ENCODE data around the gene CTBP2.

Gene CTBP2

GRCh38 chr10:124957404-124957947 lies 202.9 kb downstream of the CTBP2 start:
- Histone ChIP-seq H3K27ac (no peak overlapping the region), H3K9me3 (ENCODE audit: severe bottlenecking) (no peaks in the 10 kb centered on the region), H3K27me3 (ENCODE audit: insufficient read depth, low read depth, severe bottlenecking) (no peaks in the 10 kb centered on the region), H3K36me3 (peaks cover 4% of the 10 kb centered on the region), H3K4me3 (ENCODE audit: low read depth, low read length) (no peak overlapping the region)
- no peak for TF ChIP-seq CTCF (IDR thresholded peaks at IDR 0.05; ENCODE audit: low read depth, low read length)
- no peak for DNase-seq

- no peak for DNase-seq
- H3K9me3 ChIP-seq (ENCODE audit: severe bottlenecking) = no peaks in the 10 kb centered on the region
- peaks cover 2% of the 10 kb centered on the region; the same call in 1 of the 2 replicates for H3K36me3 ChIP-seq
- TF ChIP-seq CTCF (IDR thresholded peaks at IDR 0.05; ENCODE audit: low read depth, low read length) = no peak
- H3K27ac ChIP-seq = no peak overlapping the region
- H3K27me3 ChIP-seq (ENCODE audit: insufficient read depth, low read depth, severe bottlenecking) = no peaks in the 10 kb centered on the region
- H3K4me3 ChIP-seq (ENCODE audit: low read depth, low read length) = no peak overlapping the region
Observed at GRCh38 chr10:124956764-124957163, 203.6 kb downstream of the CTBP2 start.

GRCh38 chr10:124955868-124956267 lies 204.5 kb downstream of the CTBP2 start:
- peaks cover 2% of the 10 kb centered on the region; the same call in 1 of the 2 replicates for H3K36me3 ChIP-seq
- no peak for TF ChIP-seq CTCF (IDR thresholded peaks at IDR 0.05; ENCODE audit: low read depth, low read length)
- no peak overlapping the region for H3K27ac ChIP-seq
- no peak for DNase-seq
- H3K27me3 ChIP-seq (ENCODE audit: insufficient read depth, low read depth, severe bottlenecking) = no peaks in the 10 kb centered on the region
- H3K4me3 ChIP-seq (ENCODE audit: low read depth, low read length) = no peak overlapping the region
- H3K9me3 ChIP-seq (ENCODE audit: severe bottlenecking) = no peaks in the 10 kb centered on the region

- no peaks in the 10 kb centered on the region for H3K27me3 ChIP-seq (ENCODE audit: insufficient read depth, low read depth, severe bottlenecking)
- DNase-seq = no peak
- TF ChIP-seq CTCF (IDR thresholded peaks at IDR 0.05; ENCODE audit: low read depth, low read length) = no peak
Observed at GRCh38 chr10:124955243-124955642, 205.1 kb downstream of the CTBP2 start.

GRCh38 chr10:124953421-124953820 lies 206.9 kb downstream of the CTBP2 start:
- TF ChIP-seq CTCF (IDR thresholded peaks at IDR 0.05; ENCODE audit: low read depth, low read length) = no peak
- Histone ChIP-seq H3K9me3 (ENCODE audit: severe bottlenecking) (no peaks in the 10 kb centered on the region), H3K4me3 (ENCODE audit: low read depth, low read length) (no peak overlapping the region), H3K27me3 (ENCODE audit: insufficient read depth, low read depth, severe bottlenecking) (no peaks in the 10 kb centered on the region), H3K36me3 (peaks cover 6% of the 10 kb centered on the region), H3K27ac (no peak overlapping the region)
- DNase-seq = no peak

More at GRCh38 chr10:124955243-124955642, 205.1 kb downstream of the CTBP2 start:
- Histone ChIP-seq H3K9me3 (ENCODE audit: severe bottlenecking) (no peaks in the 10 kb centered on the region), H3K27ac (no peak overlapping the region), H3K4me3 (ENCODE audit: low read depth, low read length) (no peak overlapping the region), H3K36me3 (peaks cover 4% of the 10 kb centered on the region)

- no peak for DNase-seq
- no peak for TF ChIP-seq CTCF (IDR thresholded peaks at IDR 0.05; ENCODE audit: low read depth, low read length)
- H3K27ac ChIP-seq = no peak overlapping the region
- no peaks in the 10 kb centered on the region for H3K9me3 ChIP-seq (ENCODE audit: severe bottlenecking)
- H3K27me3 ChIP-seq (ENCODE audit: insufficient read depth, low read depth, severe bottlenecking) = no peaks in the 10 kb centered on the region
- peaks cover 9% of the 10 kb centered on the region for H3K36me3 ChIP-seq
- H3K4me3 ChIP-seq (ENCODE audit: low read depth, low read length) = no peak overlapping the region
Observed at GRCh38 chr10:124952123-124952522, 208.2 kb downstream of the CTBP2 start.

All from WERI-Rb-1 (cell line).